AG10803 (cell line): ENCODE data around the gene RNASE4.
"Not testable (repeated sequence)": the region's sequence is repeated elsewhere in the genome, so short reads cannot be mapped to it uniquely, and the experiment has no call there.

Experiments used
- DNase-seq: peaks from one replicate; pipeline ENCODE4 v3.0.0; 2010; ENCODE audit warnings: low read depth
- H3K4me3 ChIP-seq: 2 replicates; pipeline ENCODE4 v1.5.1; 2011; ENCODE audit warnings: mild to moderate bottlenecking, low read length, control low read depth
- TF ChIP-seq, protein P1 (sequence below): conservative IDR thresholded peaks from 2 replicates; pipeline ENCODE4 v1.5.1; 2011; ENCODE audit warnings: mild to moderate bottlenecking, low read length, control low read depth, inconsistent platforms

The RNASE4 gene

DNA sequence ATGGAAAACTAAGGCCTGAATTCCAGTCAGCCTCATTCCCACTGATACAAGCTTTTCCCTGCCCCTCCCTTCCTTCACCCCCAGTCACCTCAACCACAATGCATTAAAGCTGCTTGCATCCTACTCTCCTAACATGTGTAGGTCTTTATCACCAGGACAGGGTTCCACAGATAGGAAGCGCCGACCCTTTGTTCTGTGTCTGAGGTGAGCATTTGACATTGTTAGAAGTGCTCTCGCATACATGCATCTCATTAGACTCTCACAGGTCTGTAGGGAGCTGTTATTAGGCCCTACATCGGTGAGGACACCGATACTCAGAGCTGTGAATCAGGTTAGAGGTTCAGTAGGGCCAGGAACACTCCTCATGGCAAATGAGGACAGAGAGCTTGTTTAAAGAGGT lies 48.1 kb downstream of the RNASE4 start:
- TF ChIP-seq, protein P1, sequence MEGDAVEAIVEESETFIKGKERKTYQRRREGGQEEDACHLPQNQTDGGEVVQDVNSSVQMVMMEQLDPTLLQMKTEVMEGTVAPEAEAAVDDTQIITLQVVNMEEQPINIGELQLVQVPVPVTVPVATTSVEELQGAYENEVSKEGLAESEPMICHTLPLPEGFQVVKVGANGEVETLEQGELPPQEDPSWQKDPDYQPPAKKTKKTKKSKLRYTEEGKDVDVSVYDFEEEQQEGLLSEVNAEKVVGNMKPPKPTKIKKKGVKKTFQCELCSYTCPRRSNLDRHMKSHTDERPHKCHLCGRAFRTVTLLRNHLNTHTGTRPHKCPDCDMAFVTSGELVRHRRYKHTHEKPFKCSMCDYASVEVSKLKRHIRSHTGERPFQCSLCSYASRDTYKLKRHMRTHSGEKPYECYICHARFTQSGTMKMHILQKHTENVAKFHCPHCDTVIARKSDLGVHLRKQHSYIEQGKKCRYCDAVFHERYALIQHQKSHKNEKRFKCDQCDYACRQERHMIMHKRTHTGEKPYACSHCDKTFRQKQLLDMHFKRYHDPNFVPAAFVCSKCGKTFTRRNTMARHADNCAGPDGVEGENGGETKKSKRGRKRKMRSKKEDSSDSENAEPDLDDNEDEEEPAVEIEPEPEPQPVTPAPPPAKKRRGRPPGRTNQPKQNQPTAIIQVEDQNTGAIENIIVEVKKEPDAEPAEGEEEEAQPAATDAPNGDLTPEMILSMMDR: no peak
- no peak overlapping the region for H3K4me3 ChIP-seq
- DNase-seq: no peak

DNA sequence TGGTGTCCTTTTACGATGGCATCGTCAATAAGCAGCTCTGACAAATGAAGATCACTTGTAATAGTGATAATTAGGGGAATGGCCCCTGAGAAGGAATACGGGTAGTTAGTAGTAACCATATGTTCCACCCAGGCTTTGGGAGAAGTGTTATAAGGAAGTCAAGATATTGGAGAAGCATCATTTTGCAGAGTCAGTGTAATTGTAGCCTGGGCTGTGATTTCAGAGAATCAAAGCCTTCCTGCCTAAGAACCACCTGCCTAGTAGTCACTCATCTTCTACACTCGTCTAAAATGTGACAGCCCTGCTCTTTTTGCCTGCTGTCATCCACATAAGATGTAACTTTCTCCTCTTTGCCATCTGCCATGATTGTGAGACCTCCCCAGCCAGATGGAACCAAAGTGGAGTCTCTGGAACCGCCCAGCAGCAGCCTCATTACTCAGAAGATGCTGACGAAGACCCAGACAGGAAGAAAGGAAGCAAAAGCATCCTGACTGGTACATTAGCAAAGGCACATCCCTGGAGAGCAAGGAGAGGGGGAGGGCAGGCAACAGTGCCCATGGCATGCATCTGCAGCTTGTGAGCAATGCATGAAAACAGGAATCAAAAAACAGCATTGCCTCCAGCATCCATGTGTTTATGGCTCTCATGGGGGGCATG lies 48.7 kb downstream of the RNASE4 start:
- DNase-seq: no peak

DNA sequence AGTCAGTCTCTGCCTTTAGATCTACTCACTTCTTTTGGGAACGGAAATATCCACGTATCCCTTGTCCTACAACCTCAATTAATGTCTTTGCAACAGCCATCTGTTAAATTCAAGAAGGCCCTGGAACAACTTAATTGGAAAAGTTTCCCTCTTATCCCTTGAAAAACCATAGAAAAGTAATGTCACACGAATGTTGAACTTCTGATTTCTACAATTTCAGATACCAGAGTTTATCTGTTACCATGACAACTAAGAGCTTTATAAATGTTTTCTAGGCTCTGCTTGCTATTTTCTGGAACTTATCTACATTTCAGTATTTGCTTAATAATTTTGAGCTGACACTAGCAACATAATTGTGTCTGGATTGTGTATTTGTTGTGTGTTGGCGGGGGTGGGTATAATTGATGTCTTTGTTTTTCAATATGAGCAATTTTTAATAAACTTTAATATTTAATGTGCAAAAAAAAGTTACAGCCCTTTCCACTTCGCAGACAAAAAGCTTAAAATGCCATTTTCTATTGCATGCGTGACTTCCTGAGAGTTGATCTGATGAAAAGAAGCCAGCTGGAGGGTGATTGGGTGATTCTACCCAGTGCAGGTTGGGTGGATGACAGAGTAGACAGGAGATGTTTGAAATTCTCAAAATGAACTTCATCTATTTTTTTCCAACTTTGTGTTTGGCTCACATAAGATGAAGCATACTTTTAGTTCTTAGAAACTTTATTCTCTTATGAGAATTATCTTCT lies 49.5 kb downstream of the RNASE4 start:
- TF ChIP-seq, protein P1: no peak
- H3K4me3 ChIP-seq: no peak overlapping the region

More for the DNA sequence above, 48.7 kb downstream of the RNASE4 start:
- TF ChIP-seq, protein P1: no peak
- H3K4me3 ChIP-seq: no peak overlapping the region

DNA sequence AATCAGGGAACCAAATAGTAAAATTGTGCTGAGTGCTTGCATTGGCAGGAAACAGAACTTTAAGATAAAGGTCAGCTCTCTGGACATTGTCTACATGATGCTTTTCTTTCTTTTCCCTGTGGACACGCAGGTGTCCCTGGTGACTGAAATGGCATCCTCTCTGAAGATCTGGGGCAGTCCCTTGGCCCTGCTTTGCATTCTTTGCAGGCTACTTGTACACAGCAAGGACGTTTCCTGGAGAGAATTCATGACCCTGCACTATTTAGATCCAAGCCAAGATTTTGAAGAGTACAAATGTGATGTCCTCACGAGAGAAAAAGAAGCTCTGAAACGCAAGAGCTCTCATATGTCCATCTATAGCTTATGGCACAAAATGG lies 50.1 kb downstream of the RNASE4 start:
- H3K4me3 ChIP-seq: no peak overlapping the region
- DNase-seq: no peak

More for the DNA sequence above, 49.5 kb downstream of the RNASE4 start:
- DNase-seq: no peak

DNA sequence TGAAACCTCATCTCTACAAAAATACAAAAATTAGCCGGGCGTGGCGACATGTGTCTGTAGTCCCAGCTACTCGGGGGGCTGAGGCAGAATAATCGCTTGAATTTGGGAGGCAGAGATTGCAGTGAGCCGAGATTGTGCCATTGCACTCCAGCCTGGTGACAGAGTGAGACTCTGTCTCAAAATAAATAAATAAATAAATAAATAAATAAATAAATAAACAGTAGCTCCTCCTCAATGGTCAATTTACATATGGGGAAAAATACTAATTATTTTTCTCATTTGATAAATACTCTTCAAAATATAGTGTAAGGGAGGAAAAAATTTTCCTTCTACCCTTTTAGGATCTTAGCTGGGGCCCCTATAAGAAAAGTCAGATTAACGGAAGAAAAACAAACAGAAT lies 53.9 kb downstream of the RNASE4 start:
- not testable (repeated sequence) for DNase-seq, H3K4me3 ChIP-seq

More for the DNA sequence above, 50.1 kb downstream of the RNASE4 start:
- TF ChIP-seq, protein P1: no peak

DNA sequence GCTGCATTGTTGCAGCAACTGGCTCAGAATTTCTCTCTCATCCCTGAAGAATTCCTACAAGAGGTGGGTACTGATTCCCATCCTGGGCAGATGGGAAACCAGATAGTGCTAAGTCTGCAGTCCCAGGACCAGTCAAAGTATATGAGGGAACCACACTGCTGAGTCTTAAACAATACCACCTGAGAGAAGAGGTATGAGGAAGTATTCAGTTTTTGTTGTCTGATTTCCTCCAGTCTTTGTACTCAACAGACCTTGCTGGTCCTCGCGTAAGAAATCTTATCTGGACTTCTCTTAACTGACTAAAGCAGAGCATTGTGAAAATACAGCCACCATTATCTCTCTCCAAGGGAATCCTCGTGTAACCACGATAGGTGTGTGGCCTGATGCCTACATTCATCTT lies 57.8 kb downstream of the RNASE4 start:
- H3K4me3 ChIP-seq: no peak overlapping the region
- TF ChIP-seq, protein P1: no peak
- no peak for DNase-seq

DNA sequence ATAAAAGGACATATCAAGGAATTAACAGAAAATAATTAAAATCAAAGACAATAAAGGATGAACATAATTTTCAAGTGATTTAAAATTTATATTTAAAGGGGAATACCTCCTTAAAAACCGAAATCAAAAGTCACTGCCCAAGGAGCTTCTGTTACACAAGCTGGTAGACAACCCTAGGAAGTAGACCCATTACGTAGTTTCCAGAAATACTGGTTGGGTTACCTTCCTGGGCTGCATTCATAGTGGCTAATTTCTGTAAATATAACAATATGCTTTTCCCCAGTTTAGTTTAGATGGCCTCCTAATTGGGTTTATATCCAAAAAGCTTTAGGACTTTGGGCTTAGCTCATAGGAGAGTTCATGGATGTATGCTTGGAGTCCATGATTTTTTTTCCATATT lies 59.2 kb downstream of the RNASE4 start:
- TF ChIP-seq, protein P1: no peak
- DNase-seq: no peak
- H3K4me3 ChIP-seq: no peak overlapping the region
